H1 (cell line): ENCODE data around the gene RAMP3. TPM values are rescaled to one million over a fixed set of nuclear protein-coding genes. Genes with fewer than 3 reads are reported as not detected.

ENCODE experiments used
- CTCF ChIA-PET: fragments of 300-600 bp; sonication (Branson Sonifier 250); formaldehyde crosslinking; loops from one replicate; lab custom pipeline; 2021; ENCODE audit not compliant: partially characterized antibody; lab: Charles Lee
- POLR2A ChIA-PET: fragments of 300-600 bp; sonication (Branson Sonifier 250); formaldehyde crosslinking; loops from one replicate; lab custom pipeline; 2021; ENCODE audit warnings: inconsistent platforms; ENCODE audit not compliant: partially characterized antibody; lab: Charles Lee
- DNase-seq, 2 experiments: peaks; one replicate each; pipeline versions ENCODE4 v3.0.0 to v3.0.0-alpha.2; 2010 to 2022; ENCODE audit warnings: low spot score in 2 of 2, low read depth in 1 of 2, mixed read lengths in 1 of 2
- FAIRE-seq: peaks from 2 replicates; lab custom pipeline; 2011; peaks lifted over from hg19 to GRCh38; lab: Jason Lieb, UNC
- H2AFZ ChIP-seq: 2 replicates; pipeline ENCODE4 v1.8.1; 2012; ENCODE audit warnings: low read length, inconsistent platforms
- H2AK5ac ChIP-seq: 2 replicates; pipeline ENCODE4 v1.6.1; 2013; ENCODE audit warnings: low read depth, low read length
- H2BK120ac ChIP-seq: replicated peaks from 2 replicates; pipeline ENCODE3; 2013; ENCODE audit warnings: low read depth, low read length, inconsistent platforms
- H2BK12ac ChIP-seq: 2 replicates; pipeline ENCODE4 v1.6.1; 2013; ENCODE audit warnings: low read depth, low read length
- H2BK15ac ChIP-seq: 2 replicates; pipeline ENCODE4 v1.6.1; 2013; ENCODE audit warnings: low read length
- H2BK20ac ChIP-seq: 2 replicates; pipeline ENCODE4 v1.6.1; 2013; ENCODE audit warnings: low read length
- H2BK5ac ChIP-seq: 2 replicates; pipeline ENCODE4 v1.6.1; 2013; ENCODE audit warnings: low read depth, low read length
- H3K14ac ChIP-seq: 2 replicates; pipeline ENCODE4 v1.6.1; 2013; ENCODE audit warnings: inconsistent platforms; ENCODE audit not compliant: insufficient read length
- H3K18ac ChIP-seq: 2 replicates; pipeline ENCODE4 v1.6.1; 2013; ENCODE audit warnings: low read length; ENCODE audit errors: extremely low read depth
- H3K23ac ChIP-seq: 2 replicates; pipeline ENCODE4 v1.6.1; 2013; ENCODE audit warnings: inconsistent platforms; ENCODE audit not compliant: insufficient read length
- H3K23me2 ChIP-seq: 2 replicates; pipeline ENCODE4 v1.6.1; 2013; ENCODE audit warnings: low read depth, low read length
- H3K27ac ChIP-seq: 2 replicates; pipeline ENCODE4 v1.6.1; 2011; ENCODE audit warnings: low read depth, low read length, inconsistent platforms
- H3K27me3 ChIP-seq, 4 experiments: replicated peaks in 1 of 4; 1 replicate in 1 of 4; 2 replicates in 3 of 4; pipeline versions ENCODE4 v1.6.1 to v1.8.1; 2011 to 2013; ENCODE audit warnings: low read length in 3 of 4, mild to moderate bottlenecking in 3 of 4, inconsistent platforms in 2 of 4, mixed read lengths in 2 of 4, moderate library complexity in 1 of 4; ENCODE audit not compliant: control insufficient read depth in 3 of 4, insufficient read depth in 3 of 4; ENCODE audit errors: extremely low read depth in 1 of 4
- H3K36me3 ChIP-seq, 4 experiments: 2 replicates each; pipeline versions ENCODE4 v1.6.1 to v1.8.1; 2011 to 2013; ENCODE audit warnings: mild to moderate bottlenecking in 4 of 4, low read length in 3 of 4, moderate library complexity in 2 of 4, control low read depth in 1 of 4, inconsistent platforms in 1 of 4; ENCODE audit not compliant: insufficient read depth in 4 of 4, control insufficient read depth in 2 of 4
- H3K4ac ChIP-seq: replicated peaks from 2 replicates; pipeline ENCODE3; 2013; ENCODE audit warnings: low read length, low read depth, mixed read lengths, inconsistent platforms; ENCODE audit not compliant: insufficient read length
- H3K4me1 ChIP-seq, 4 experiments: replicated peaks in 1 of 4; 1 replicate in 1 of 4; 2 replicates in 3 of 4; pipeline versions ENCODE4 v1.6.1 to v1.8.1; 2011 to 2013; ENCODE audit warnings: low read length in 3 of 4, inconsistent platforms in 2 of 4, mixed read lengths in 1 of 4; ENCODE audit not compliant: insufficient read depth in 4 of 4, control insufficient read depth in 3 of 4
- H3K4me2 ChIP-seq, 2 experiments: 2 replicates each; pipeline versions ENCODE4 v1.6.1 to v1.8.1; 2011 to 2013; ENCODE audit warnings: low read depth in 2 of 2, low read length in 2 of 2, control low read depth in 1 of 2, inconsistent platforms in 1 of 2, mild to moderate bottlenecking in 1 of 2; ENCODE audit not compliant: insufficient read depth in 1 of 2
- H3K4me3 ChIP-seq, 4 experiments: fragments of 200-600, 300-600 bp in 1 of 4; sonication (generic), shearing (Covaris generic), sonication (Bioruptor Twin) in 1 of 4; 2 replicates each; pipeline versions ENCODE4 v1.5.1 to v1.8.1; 2011 to 2016; ENCODE audit warnings: low read length in 4 of 4, low read depth in 3 of 4, control low read depth in 2 of 4, inconsistent platforms in 2 of 4, mild to moderate bottlenecking in 2 of 4, mixed read lengths in 1 of 4, moderate library complexity in 1 of 4; ENCODE audit not compliant: insufficient read depth in 2 of 4; ENCODE audit errors: extremely low read depth in 1 of 4
- H3K56ac ChIP-seq: replicated peaks from 2 replicates; pipeline ENCODE3; 2013; ENCODE audit warnings: low read depth, mild to moderate bottlenecking, mixed read lengths, low read length, inconsistent platforms; ENCODE audit not compliant: insufficient read length
- H3K79me1 ChIP-seq: 2 replicates; pipeline ENCODE4 v1.6.1; 2013; ENCODE audit warnings: low read depth, low read length, control low read depth
- H3K79me2 ChIP-seq, 2 experiments: 2 replicates each; pipeline versions ENCODE4 v1.6.1 to v1.8.1; 2012 to 2013; ENCODE audit warnings: low read length in 2 of 2, mild to moderate bottlenecking in 2 of 2, inconsistent platforms in 1 of 2; ENCODE audit not compliant: insufficient read depth in 2 of 2, control insufficient read depth in 1 of 2
- H3K9ac ChIP-seq, 4 experiments: replicated peaks in 1 of 4; 1 replicate in 1 of 4; 2 replicates in 3 of 4; pipeline versions ENCODE4 v1.6.1 to v1.8.1; 2011 to 2013; ENCODE audit warnings: low read depth in 3 of 4, low read length in 3 of 4, control low read depth in 2 of 4, mild to moderate bottlenecking in 2 of 4, moderate library complexity in 2 of 4, inconsistent platforms in 1 of 4; ENCODE audit errors: extremely low read depth in 1 of 4
- H3K9me3 ChIP-seq, 2 experiments: 2 replicates each; pipeline versions ENCODE4 v1.6.1 to v1.8.1; 2012 to 2013; ENCODE audit warnings: mild to moderate bottlenecking in 2 of 2, moderate library complexity in 2 of 2, control low read depth in 1 of 2, inconsistent platforms in 1 of 2, low read depth in 1 of 2, low read length in 1 of 2, mixed read lengths in 1 of 2; ENCODE audit not compliant: insufficient read depth in 2 of 2
- H4K20me1 ChIP-seq, 2 experiments: replicated peaks in 1 of 2; 2 replicates each; pipeline versions ENCODE3 to v1.8.1; 2011 to 2013; ENCODE audit warnings: inconsistent platforms in 2 of 2, low read length in 2 of 2, mild to moderate bottlenecking in 1 of 2; ENCODE audit not compliant: insufficient read depth in 2 of 2, control insufficient read depth in 1 of 2
- H4K5ac ChIP-seq: 2 replicates; pipeline ENCODE4 v1.6.1; 2013; ENCODE audit warnings: low read length, low read depth, mixed read lengths, inconsistent platforms; ENCODE audit not compliant: insufficient read length
- H4K8ac ChIP-seq: 2 replicates; pipeline ENCODE4 v1.8.0; 2013; ENCODE audit warnings: mild to moderate bottlenecking, moderate library complexity, low read length, inconsistent platforms; ENCODE audit not compliant: insufficient read depth; ENCODE audit errors: extremely low read depth
- H4K91ac ChIP-seq: replicated peaks from 2 replicates; pipeline ENCODE3; 2013; ENCODE audit warnings: low read length, mixed read lengths, inconsistent platforms; ENCODE audit not compliant: insufficient read length
- ATF3 ChIP-seq: IDR thresholded peaks from 2 replicates; pipeline ENCODE4 v1.6.1; 2011; ENCODE audit warnings: low read depth, mild to moderate bottlenecking, low read length; ENCODE audit not compliant: insufficient read depth
- EP300 ChIP-seq, 2 experiments: IDR thresholded peaks; 1 replicate in 1 of 2; 2 replicates in 1 of 2; pipeline ENCODE4 v1.6.1; 2011 to 2012; ENCODE audit warnings: low read depth in 2 of 2, low read length in 2 of 2, mild to moderate bottlenecking in 2 of 2, borderline replicate concordance in 1 of 2, inconsistent platforms in 1 of 2, moderate library complexity in 1 of 2
- MAX ChIP-seq: IDR thresholded peaks from 2 replicates; pipeline ENCODE4 v1.6.1; 2012; ENCODE audit warnings: inconsistent platforms
- PHF8 ChIP-seq: fragments of 200-600 bp; sonication (generic); conservative IDR thresholded peaks from 2 replicates; pipeline ENCODE4 v1.7.1; 2012; ENCODE audit warnings: low read depth, mild to moderate bottlenecking, inconsistent platforms, low read length, moderate library complexity
- RAD21 ChIP-seq, 2 experiments: IDR thresholded peaks in 1 of 2; conservative IDR thresholded peaks in 1 of 2; 2 replicates each; pipeline ENCODE4 v1.6.1; 2011; ENCODE audit warnings: low read depth in 2 of 2, low read length in 2 of 2, improper control_type of control experiment in 1 of 2, inconsistent platforms in 1 of 2, mild to moderate bottlenecking in 1 of 2, moderate library complexity in 1 of 2
- SAP30 ChIP-seq: fragments of 300-600 bp; sonication (generic); IDR thresholded peaks from 2 replicates; pipeline ENCODE4 v1.7.1; 2012; ENCODE audit warnings: low read length, moderate library complexity, mild to moderate bottlenecking, inconsistent platforms; ENCODE audit not compliant: insufficient read depth, insufficient replicate concordance
- SIN3A ChIP-seq, 2 experiments: IDR thresholded peaks in 1 of 2; conservative IDR thresholded peaks in 1 of 2; 2 replicates each; pipeline ENCODE4 v1.6.1; 2011 to 2012; ENCODE audit warnings: low read length in 2 of 2, improper control_type of control experiment in 1 of 2, low read depth in 1 of 2, mild to moderate bottlenecking in 1 of 2
- TAF7 ChIP-seq: optimal IDR thresholded peaks from 2 replicates; pipeline ENCODE3; 2011; ENCODE audit warnings: low read depth, mild to moderate bottlenecking, inconsistent platforms, low read length, moderate library complexity, borderline replicate concordance
- WGBS, 2 experiments: shearing (Covaris generic) in 1 of 2; methylation state at CpG; one replicate each; pipeline versions ENCODE4 v1.1.6 to v1.1.7; 2013 to 2015; ENCODE audit warnings: low lambda C conversion rate in 2 of 2, mixed read lengths in 2 of 2, inconsistent platforms in 1 of 2, low coverage in 1 of 2, missing lambda C conversion rate in 1 of 2; ENCODE audit not compliant: insufficient replicate concordance in 2 of 2, insufficient coverage in 1 of 2, insufficient read length in 1 of 2; ENCODE audit errors: extremely low coverage in 1 of 2, missing lambda C conversion rate in 1 of 2; 5-methylcytosine and 5-hydroxymethylcytosine counted together
- polyA plus RNA-seq, 7 experiments: library from polyadenylated mRNA; depleted of rRNA in 3 of 7; stranded (reverse) in 5 of 7; unstranded in 2 of 7; fragments of >200 nt in 5 of 7; fragments of 200-250 nt in 2 of 7; gene quantifications; 1 replicate in 5 of 7; 2 replicates in 1 of 7; 4 replicates in 1 of 7; pipeline versions ENCODE4 v1.2.1 to v1.2.3, GENCODE V29; 2011 to 2013; ENCODE audit warnings: missing spikeins in 2 of 7, mixed read lengths in 2 of 7
- total RNA-seq: library from RNA; stranded (reverse); fragmentation: NEBNext Ultra II Directional; extraction: Animal tissue kit (Norgen Biotek cat#: 25700); gene quantifications from 2 replicates; pipeline ENCODE4 v1.2.1, GENCODE V29; 2021

Gene RAMP3
- total and polyA plus RNA-seq, 2 of the 8 experiments (the other 6 are each of a cell fraction or from before 2014, with no cell fraction given), result 0.88 to 0.98 TPM

GRCh38 chr7:45224832-45225231 lies 67.2 kb downstream of the RAMP3 start:
- Histone ChIP-seq H3K4me3 (no peak overlapping the region), H2AFZ (no peak overlapping the region), H3K23ac (no peak overlapping the region), H3K14ac (no peak overlapping the region), H4K5ac (no peak overlapping the region), H2BK12ac (no peak overlapping the region), H3K79me1 (no peaks in the 10 kb centered on the region), H2BK15ac (no peak overlapping the region), H4K8ac (no peak overlapping the region), H4K20me1 (peaks cover 0 to 3% of the 10 kb centered on the region in 2 experiments), H3K56ac (no peak overlapping the region), H3K4me1 (no peaks in the 10 kb centered on the region; a peak in 1 of 7 replicates), H3K18ac (no peak overlapping the region), H3K4ac (no peak overlapping the region), H3K27me3 (no peaks in the 10 kb centered on the region), H3K9me3 (no peaks in the 10 kb centered on the region), H3K79me2 (no peaks in the 10 kb centered on the region), H3K23me2 (no peaks in the 10 kb centered on the region), H4K91ac (no peak overlapping the region), H3K27ac (no peak overlapping the region), H3K36me3 (no peaks in the 10 kb centered on the region), H3K9ac (no peak overlapping the region), H2BK5ac (no peak overlapping the region), H2AK5ac (no peak overlapping the region), H3K4me2 (no peak overlapping the region), H2BK20ac (no peak overlapping the region), H2BK120ac (no peak overlapping the region)
- CTCF ChIA-PET, result interaction anchor here (0.8 to 1.3 kb wide), 4 partner anchors 9 to 36 kb away, joined by 3 to 5 read pairs (median 4); no protein-coding TSS in a partner anchor
- POLR2A ChIA-PET, result no interaction called here
- FAIRE-seq (no peak), DNase-seq (peak in 1 of 2 experiments; percentile 64)
- no peak for TF ChIP-seq RAD21 (IDR thresholded peaks at IDR 0.05 in 1 of 2, conservative IDR thresholded peaks at IDR 0.05 in 1 of 2; ENCODE audit: low read depth in 2 of 2, low read length in 2 of 2)
- TF ChIP-seq SAP30, result peak; percentile 42
- TF ChIP-seq MAX, result 0 out of 2 replicates have a peak, but pooled peaks have one; percentile 42
- no peak for TF ChIP-seq EP300 (IDR thresholded peaks at IDR 0.05; ENCODE audit: borderline replicate concordance in 1 of 2, low read depth in 2 of 2, low read length in 2 of 2)
- no peak for TF ChIP-seq TAF7
- TF ChIP-seq PHF8, result no peak
- no peak for TF ChIP-seq ATF3
- peak in 1 of 2 experiments; percentile 63; a peak in 1 of 4 replicates for TF ChIP-seq SIN3A (conservative IDR thresholded peaks at IDR 0.05 in 1 of 2, IDR thresholded peaks at IDR 0.05 in 1 of 2; ENCODE audit: low read depth in 1 of 2, low read length in 2 of 2)
- WGBS, 2 experiments, result 78% methylated on average over 3 of the region's 3 CpGs; no CpG with 5 or more reads in 1 of the 2 experiments
